Nephron (organoid): Measurements from ENCODE around the gene KIFAP3.
A peak's percentile ranks its signal among the peaks of the same experiment; 100 is the strongest.

ENCODE experiments used
- H3K27ac Mint-ChIP-seq, 3 experiments: 2 replicates each; pipeline ENCODE4 v1.8.0; 2020; ENCODE audit warnings: mixed read lengths in 3 of 3, mild to moderate bottlenecking in 2 of 3, moderate library complexity in 1 of 3
- H3K27me3 Mint-ChIP-seq: 2 replicates; pipeline ENCODE4 v1.8.0; 2021; ENCODE audit warnings: low read depth, mild to moderate bottlenecking, moderate library complexity, mixed read lengths
- H3K36me3 Mint-ChIP-seq: 2 replicates; pipeline ENCODE4 v1.8.0; 2020; ENCODE audit warnings: low read depth, mixed read lengths
- H3K4me1 Mint-ChIP-seq: 2 replicates; pipeline ENCODE4 v1.8.0; 2020; ENCODE audit warnings: mixed read lengths
- H3K4me3 Mint-ChIP-seq, 3 experiments: 2 replicates each; pipeline ENCODE4 v1.8.0; 2020; ENCODE audit warnings: mild to moderate bottlenecking in 3 of 3, mixed read lengths in 3 of 3, moderate library complexity in 2 of 3
- H3K9me3 Mint-ChIP-seq: 2 replicates; pipeline ENCODE4 v1.8.0; 2020; ENCODE audit warnings: mixed read lengths
- TF ChIP-seq, protein P1 (sequence below), 3 experiments: fragments of 200-600 bp; sonication (generic); IDR thresholded peaks; one replicate each; pipeline ENCODE4 v1.5.0; 2021; ENCODE audit warnings: antibody characterized with exemption in 3 of 3; ENCODE audit not compliant: unreplicated experiment in 3 of 3

The KIFAP3 gene

DNA sequence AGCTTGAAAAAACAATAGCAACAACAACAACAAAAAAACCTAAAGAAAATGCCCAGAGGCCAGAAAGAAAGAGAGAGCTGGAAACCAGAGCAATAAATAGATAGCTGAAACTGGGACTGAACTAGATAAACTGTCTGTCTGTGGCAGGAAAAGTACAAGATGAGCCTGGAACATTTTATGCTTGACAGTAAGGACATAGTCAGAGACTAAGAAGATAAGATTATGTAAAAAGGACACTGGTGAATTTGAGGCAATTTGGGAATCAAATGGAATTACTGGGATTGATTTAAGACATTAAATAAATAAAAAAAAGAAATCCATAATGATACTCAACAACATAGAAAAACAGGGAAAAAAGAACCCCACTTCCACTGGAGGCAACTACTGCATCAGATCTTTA lies 1.7 kb upstream of the KIFAP3 start:
- Mint-ChIP-seq H3K4me3 (peak overlapping the region in 1 of 3 experiments; percentile 15), H3K36me3 (peaks cover 3% of the 10 kb centered on the region), H3K4me1 (peaks cover 25% of the 10 kb centered on the region), H3K9me3 (peaks cover 15% of the 10 kb centered on the region), H3K27ac (no peak overlapping the region), H3K27me3 (no peaks in the 10 kb centered on the region)
- TF ChIP-seq, protein P1, sequence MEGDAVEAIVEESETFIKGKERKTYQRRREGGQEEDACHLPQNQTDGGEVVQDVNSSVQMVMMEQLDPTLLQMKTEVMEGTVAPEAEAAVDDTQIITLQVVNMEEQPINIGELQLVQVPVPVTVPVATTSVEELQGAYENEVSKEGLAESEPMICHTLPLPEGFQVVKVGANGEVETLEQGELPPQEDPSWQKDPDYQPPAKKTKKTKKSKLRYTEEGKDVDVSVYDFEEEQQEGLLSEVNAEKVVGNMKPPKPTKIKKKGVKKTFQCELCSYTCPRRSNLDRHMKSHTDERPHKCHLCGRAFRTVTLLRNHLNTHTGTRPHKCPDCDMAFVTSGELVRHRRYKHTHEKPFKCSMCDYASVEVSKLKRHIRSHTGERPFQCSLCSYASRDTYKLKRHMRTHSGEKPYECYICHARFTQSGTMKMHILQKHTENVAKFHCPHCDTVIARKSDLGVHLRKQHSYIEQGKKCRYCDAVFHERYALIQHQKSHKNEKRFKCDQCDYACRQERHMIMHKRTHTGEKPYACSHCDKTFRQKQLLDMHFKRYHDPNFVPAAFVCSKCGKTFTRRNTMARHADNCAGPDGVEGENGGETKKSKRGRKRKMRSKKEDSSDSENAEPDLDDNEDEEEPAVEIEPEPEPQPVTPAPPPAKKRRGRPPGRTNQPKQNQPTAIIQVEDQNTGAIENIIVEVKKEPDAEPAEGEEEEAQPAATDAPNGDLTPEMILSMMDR (IDR thresholded peaks at IDR 0.05; ENCODE audit: unreplicated experiment in 3 of 3): no peak

DNA sequence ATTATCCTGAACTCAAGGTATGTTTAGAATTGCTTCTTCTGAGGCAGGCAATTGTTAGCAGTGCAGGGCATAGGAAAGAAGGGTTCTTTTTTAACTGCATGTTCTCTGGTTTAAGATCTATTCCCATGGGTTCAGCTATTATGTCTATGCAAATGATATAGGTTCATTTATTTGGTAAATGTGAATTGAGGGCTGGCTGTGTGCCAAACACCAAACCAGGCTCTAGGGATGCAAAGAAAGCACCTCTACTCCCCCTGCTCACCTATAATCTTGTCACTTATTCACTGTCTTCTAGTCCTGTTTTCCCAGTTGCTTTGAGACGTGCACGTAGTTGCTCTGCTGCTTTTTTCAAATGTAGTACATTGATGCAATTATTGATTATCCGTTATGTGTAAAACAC lies 691 bp upstream of the KIFAP3 start:
- H3K27me3 Mint-ChIP-seq: no peaks in the 10 kb centered on the region

DNA sequence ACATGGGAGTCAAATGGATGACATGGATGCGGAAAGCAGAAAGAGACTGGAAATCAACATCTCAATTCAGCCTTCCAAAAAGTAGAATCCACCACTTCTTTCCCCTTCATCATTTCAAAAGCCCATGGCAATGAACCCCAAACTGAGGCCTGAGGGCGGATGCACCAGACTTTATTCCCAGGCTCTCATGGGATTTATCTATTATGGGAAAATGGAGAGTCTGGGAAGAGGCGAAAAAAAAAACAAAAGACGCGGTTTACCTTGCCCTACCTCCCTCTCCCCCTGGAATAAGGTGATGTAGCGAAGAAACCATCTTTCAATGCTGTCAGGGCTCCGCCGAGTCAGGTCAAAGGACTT lies 624 bp downstream of the KIFAP3 start:
- TF ChIP-seq, protein P1 (IDR thresholded peaks at IDR 0.05; ENCODE audit: unreplicated experiment in 3 of 3): no peak
- peak overlapping the region; percentile 87 to 98 (median 95) for H3K4me3 Mint-ChIP-seq
- peaks cover 20% of the 10 kb centered on the region for H3K9me3 Mint-ChIP-seq

More for the DNA sequence above, 691 bp upstream of the KIFAP3 start:
- Mint-ChIP-seq H3K4me3 (peak overlapping the region; percentile 87 to 98 (median 95)), H3K27ac (peak overlapping the region; percentile 71 to 88 (median 87)), H3K36me3 (peaks cover 13% of the 10 kb centered on the region), H3K4me1 (peaks cover 25% of the 10 kb centered on the region), H3K9me3 (peaks cover 16% of the 10 kb centered on the region)
- TF ChIP-seq, protein P1 (IDR thresholded peaks at IDR 0.05; ENCODE audit: unreplicated experiment in 3 of 3): no peak

GRCh38 chr1:170071378-170071777 lies 3.1 kb downstream of the KIFAP3 start:
- peaks cover 46% of the 10 kb centered on the region for H3K4me1 Mint-ChIP-seq
- no peaks in the 10 kb centered on the region for H3K27me3 Mint-ChIP-seq
- peaks cover 24% of the 10 kb centered on the region for H3K36me3 Mint-ChIP-seq
- H3K9me3 Mint-ChIP-seq: peaks cover 11% of the 10 kb centered on the region
- peak overlapping the region in 2 of 3 experiments; percentile 29 to 49 for H3K4me3 Mint-ChIP-seq
- no peak overlapping the region for H3K27ac Mint-ChIP-seq
- TF ChIP-seq, protein P1 (IDR thresholded peaks at IDR 0.05; ENCODE audit: unreplicated experiment in 3 of 3): no peak

More for the DNA sequence above, 624 bp downstream of the KIFAP3 start:
- Mint-ChIP-seq H3K27me3 (no peaks in the 10 kb centered on the region), H3K4me1 (peaks cover 33% of the 10 kb centered on the region), H3K36me3 (peaks cover 24% of the 10 kb centered on the region), H3K27ac (peak overlapping the region; percentile 71 to 88 (median 87))

DNA sequence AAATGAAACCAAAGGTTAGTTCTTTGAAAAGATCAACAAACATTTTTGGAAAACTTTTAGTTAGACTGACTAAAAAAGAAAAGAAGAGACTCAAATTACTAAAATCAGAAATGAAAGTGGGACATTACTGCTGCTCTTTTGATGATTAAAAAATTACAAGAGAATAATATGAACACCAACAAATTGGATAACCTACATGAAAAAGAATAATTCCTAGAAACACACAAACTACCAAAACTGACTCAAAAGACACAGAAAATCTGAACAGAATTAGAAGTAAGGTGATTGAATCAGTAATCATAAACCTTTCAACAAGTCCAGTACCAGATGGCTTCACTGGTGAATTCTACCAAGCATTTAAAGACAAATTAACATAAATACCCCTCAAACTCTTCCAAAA lies 5.6 kb downstream of the KIFAP3 start:
- peaks cover 34% of the 10 kb centered on the region for H3K4me1 Mint-ChIP-seq
- H3K36me3 Mint-ChIP-seq: peaks cover 28% of the 10 kb centered on the region
- H3K4me3 Mint-ChIP-seq: no peak overlapping the region
- TF ChIP-seq, protein P1 (IDR thresholded peaks at IDR 0.05; ENCODE audit: unreplicated experiment in 3 of 3): no peak
- H3K9me3 Mint-ChIP-seq: peaks cover 9% of the 10 kb centered on the region
- H3K27ac Mint-ChIP-seq: no peak overlapping the region
- H3K27me3 Mint-ChIP-seq: no peaks in the 10 kb centered on the region

GRCh38 chr1:170067253-170067819 lies 7.2 kb downstream of the KIFAP3 start:
- peak overlapping the region in 1 of 3 experiments; percentile 46 for H3K27ac Mint-ChIP-seq
- peaks cover 28% of the 10 kb centered on the region for H3K4me1 Mint-ChIP-seq
- TF ChIP-seq, protein P1 (IDR thresholded peaks at IDR 0.05; ENCODE audit: unreplicated experiment in 3 of 3): no peak
- H3K9me3 Mint-ChIP-seq: peaks cover 16% of the 10 kb centered on the region
- no peaks in the 10 kb centered on the region for H3K27me3 Mint-ChIP-seq
- H3K4me3 Mint-ChIP-seq: no peak overlapping the region
- H3K36me3 Mint-ChIP-seq: peaks cover 39% of the 10 kb centered on the region
